Chondrocyte (in vitro differentiated cells): ENCODE results near the gene ANXA6. TPM values are rescaled to one million over a fixed set of nuclear protein-coding genes. Genes with fewer than 3 reads are reported as not detected.

ENCODE experiments used
- DNase-seq: peaks from one replicate; pipeline ENCODE4 v3.0.0; 2021; ENCODE audit warnings: mixed read lengths, low spot score
- H3K27ac Mint-ChIP-seq: one replicate; pipeline ENCODE4 v1.8.0; 2021; ENCODE audit warnings: mild to moderate bottlenecking, moderate library complexity, mixed read lengths; ENCODE audit not compliant: unreplicated experiment
- H3K27me3 Mint-ChIP-seq: 2 replicates; pipeline ENCODE4 v1.8.0; 2021; ENCODE audit warnings: low read depth, mixed read lengths
- H3K36me3 Mint-ChIP-seq: 2 replicates; pipeline ENCODE4 v1.8.0; 2021; ENCODE audit warnings: low read depth, mixed read lengths
- H3K4me1 Mint-ChIP-seq: 2 replicates; pipeline ENCODE4 v1.8.0; 2021; ENCODE audit warnings: low read depth, mild to moderate bottlenecking, mixed read lengths
- H3K4me3 Mint-ChIP-seq: one replicate; pipeline ENCODE4 v1.8.0; 2021; ENCODE audit warnings: mild to moderate bottlenecking, moderate library complexity, mixed read lengths; ENCODE audit not compliant: unreplicated experiment
- H3K9me3 Mint-ChIP-seq: 2 replicates; pipeline ENCODE4 v1.8.0; 2021; ENCODE audit warnings: low read depth, mixed read lengths
- CTCF ChIP-seq: fragments of 200-600 bp; sonication (generic); IDR thresholded peaks from 2 replicates; pipeline ENCODE4 v1.5.0; 2021; ENCODE audit warnings: antibody characterized with exemption, mild to moderate bottlenecking, moderate library complexity
- total RNA-seq: library from RNA; stranded (reverse); gene quantifications from 3 replicates; pipeline ENCODE4 v1.2.1, GENCODE V29; 2021

Gene ANXA6
- total RNA-seq, 1 donor from 2014 or later = 450 TPM

DNA sequence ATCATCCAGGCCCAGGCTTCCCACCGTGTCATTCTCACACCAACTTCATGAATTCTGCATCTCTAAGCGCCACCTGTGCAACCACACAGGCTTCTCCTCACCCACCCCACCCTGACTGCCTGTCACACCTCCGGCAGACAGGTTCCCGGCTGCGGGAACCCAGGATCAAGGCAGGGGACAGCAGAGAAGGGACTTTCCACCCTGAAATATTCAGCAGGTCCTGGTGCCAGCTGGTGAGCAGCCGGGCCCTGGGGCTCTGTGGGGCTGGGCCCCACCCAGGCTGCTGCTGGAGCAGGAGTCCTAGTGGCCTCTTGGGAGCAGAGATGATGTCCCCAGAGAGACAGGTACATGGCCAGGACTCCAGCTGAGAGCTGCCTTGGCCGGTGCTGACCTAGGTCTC, 12.7 kb downstream of the ANXA6 start:
- Mint-ChIP-seq H3K27me3 (no peaks in the 10 kb centered on the region), H3K36me3 (peaks cover 28% of the 10 kb centered on the region), H3K9me3 (no peaks in the 10 kb centered on the region), H3K4me1 (peaks cover 58% of the 10 kb centered on the region), H3K27ac (no peak overlapping the region), H3K4me3 (no peak overlapping the region)
- TF ChIP-seq CTCF = no peak
- DNase-seq = no peak

DNA sequence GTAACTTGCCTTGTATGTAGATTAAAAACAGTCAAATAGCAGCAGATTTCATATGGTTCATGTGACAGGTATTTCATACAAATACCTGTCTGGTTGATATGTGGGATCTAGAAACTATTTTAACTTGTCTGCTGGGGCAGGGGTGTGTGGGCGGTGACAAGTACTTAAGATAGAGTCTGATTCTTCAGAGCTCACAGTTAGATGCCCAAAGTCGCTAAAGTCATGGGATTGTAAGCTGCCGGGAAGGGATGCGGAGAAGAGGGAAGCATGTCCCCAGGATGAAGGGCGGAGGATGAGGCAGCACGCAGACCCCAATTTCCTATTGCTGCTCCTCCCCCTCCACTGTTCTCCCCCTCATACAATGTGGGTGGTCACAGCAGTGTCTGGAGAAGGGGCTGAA, 13.3 kb downstream of the ANXA6 start:
- no peak for DNase-seq
- H3K27me3 Mint-ChIP-seq = no peaks in the 10 kb centered on the region
- no peak overlapping the region for H3K4me3 Mint-ChIP-seq
- no peak overlapping the region for H3K27ac Mint-ChIP-seq
- H3K9me3 Mint-ChIP-seq = no peaks in the 10 kb centered on the region
- H3K4me1 Mint-ChIP-seq = peaks cover 55% of the 10 kb centered on the region
- no peak for TF ChIP-seq CTCF
- H3K36me3 Mint-ChIP-seq = peaks cover 28% of the 10 kb centered on the region

DNA sequence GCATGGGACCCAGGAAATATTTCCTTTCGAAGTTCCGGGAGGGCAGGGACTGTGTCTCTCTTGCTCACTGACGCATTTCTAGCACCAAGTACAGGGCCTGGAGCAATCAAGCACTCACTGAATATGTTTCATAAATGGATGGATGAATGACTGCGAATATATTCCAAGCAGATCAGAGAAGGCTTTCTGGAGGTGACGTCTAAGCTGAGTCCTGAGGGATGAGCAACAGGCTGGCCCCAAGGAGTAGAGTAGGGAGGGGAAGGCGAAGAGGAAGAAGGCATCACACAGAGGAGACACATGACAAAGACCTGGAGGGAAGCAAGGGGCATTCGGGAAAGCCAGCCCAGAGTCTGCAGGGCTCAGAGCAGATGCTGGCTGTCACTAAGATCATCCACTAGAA, 13.9 kb downstream of the ANXA6 start:
- no peaks in the 10 kb centered on the region for H3K27me3 Mint-ChIP-seq
- peaks cover 51% of the 10 kb centered on the region for H3K4me1 Mint-ChIP-seq
- H3K4me3 Mint-ChIP-seq = no peak overlapping the region
- H3K36me3 Mint-ChIP-seq = peaks cover 30% of the 10 kb centered on the region
- DNase-seq = no peak
- H3K27ac Mint-ChIP-seq = no peak overlapping the region
- no peaks in the 10 kb centered on the region for H3K9me3 Mint-ChIP-seq
- TF ChIP-seq CTCF = no peak

DNA sequence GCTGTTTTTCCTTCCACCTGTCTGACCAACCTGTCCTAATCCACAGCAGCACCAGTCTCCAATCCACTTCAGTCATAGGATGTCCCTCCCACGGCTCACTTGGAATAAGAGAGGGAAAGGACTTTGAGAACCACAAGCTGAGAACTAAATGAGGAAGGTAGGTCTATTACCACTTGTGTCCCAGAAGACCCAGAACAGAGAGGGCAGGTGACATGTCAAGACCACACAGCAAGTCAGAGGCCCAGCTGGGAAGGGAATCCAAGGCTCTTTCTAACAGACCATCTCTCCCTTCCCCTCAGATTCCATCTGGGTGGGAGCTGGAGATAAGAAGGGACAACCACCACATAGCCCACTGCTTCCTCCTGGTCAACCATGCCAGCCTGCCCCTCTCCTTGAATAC, 14.6 kb downstream of the ANXA6 start:
- no peak for TF ChIP-seq CTCF
- Mint-ChIP-seq H3K4me3 (no peak overlapping the region), H3K9me3 (no peaks in the 10 kb centered on the region), H3K27me3 (no peaks in the 10 kb centered on the region), H3K27ac (no peak overlapping the region), H3K4me1 (peaks cover 43% of the 10 kb centered on the region), H3K36me3 (peaks cover 36% of the 10 kb centered on the region)
- DNase-seq = no peak

GRCh38 chr5:151141535-151141934, 16.0 kb downstream of the ANXA6 start:
- peaks cover 39% of the 10 kb centered on the region for H3K4me1 Mint-ChIP-seq
- H3K36me3 Mint-ChIP-seq = peaks cover 41% of the 10 kb centered on the region

More at GRCh38 chr5:151141535-151141934, 16.0 kb downstream of the ANXA6 start:
- peak overlapping the region; percentile 78 for H3K27ac Mint-ChIP-seq
- no peak for DNase-seq
- no peak for TF ChIP-seq CTCF
- H3K4me3 Mint-ChIP-seq = no peak overlapping the region
- H3K9me3 Mint-ChIP-seq = no peaks in the 10 kb centered on the region
- H3K27me3 Mint-ChIP-seq = no peaks in the 10 kb centered on the region
